OCI-LY7 (cell line): ENCODE results near the gene WNT5A. TPM values are rescaled to one million over a fixed set of nuclear protein-coding genes. Genes with fewer than 3 reads are reported as not detected.

ENCODE experiments used
- BruUV-seq: library from RNA; stranded (reverse); fragments of 400-500 nt; replicated peaks from 2 replicates; lab custom pipeline; 2021; lab: Mats Ljungman, UMichigan
- CTCF ChIA-PET: fragments of 300-600 bp; sonication (Branson Sonifier 250); formaldehyde crosslinking; loops from one replicate; lab custom pipeline; 2022; ENCODE audit warnings: antibody characterized with exemption; ENCODE audit not compliant: unreplicated experiment; lab: Charles Lee
- POLR2A ChIA-PET: fragments of 300-600 bp; sonication (Branson Sonifier 250); formaldehyde crosslinking; loops from one replicate; lab custom pipeline; 2022; ENCODE audit warnings: antibody characterized with exemption; lab: Charles Lee
- DNase-seq: peaks from one replicate; pipeline ENCODE4 v3.0.0-alpha.2; 2015; ENCODE audit warnings: low spot score
- H2AFZ ChIP-seq: fragments of 200-600 bp; sonication (generic), shearing (Covaris generic); 2 replicates; pipeline ENCODE4 v1.6.1; 2014; ENCODE audit warnings: mild to moderate bottlenecking, antibody characterized with exemption, low read length, moderate library complexity
- H3K27ac ChIP-seq: fragments of 200-600 bp; sonication (generic); 2 replicates; pipeline ENCODE4 v1.5.1; 2014; ENCODE audit warnings: mixed run types, low read depth, mild to moderate bottlenecking, moderate library complexity, low read length, inconsistent platforms; ENCODE audit not compliant: poor library complexity, severe bottlenecking
- H3K36me3 ChIP-seq: fragments of 200-600 bp; sonication (generic); 2 replicates; pipeline ENCODE4 v1.6.1; 2014; ENCODE audit warnings: mild to moderate bottlenecking, antibody characterized with exemption, low read length, moderate library complexity, mixed read lengths; ENCODE audit not compliant: insufficient read depth
- H3K4me1 ChIP-seq: fragments of 200-600 bp; sonication (generic); 2 replicates; pipeline ENCODE4 v1.5.1; 2014; ENCODE audit warnings: mild to moderate bottlenecking, low read length; ENCODE audit not compliant: insufficient read depth, poor library complexity, severe bottlenecking
- H3K4me2 ChIP-seq: fragments of 200-600 bp; sonication (generic); 2 replicates; pipeline ENCODE4 v1.6.1; 2014; ENCODE audit warnings: mild to moderate bottlenecking, low read length
- H3K4me3 ChIP-seq: fragments of 200-600 bp; sonication (generic); 2 replicates; pipeline ENCODE4 v1.5.1; 2014; ENCODE audit warnings: mild to moderate bottlenecking, low read depth, low read length; ENCODE audit not compliant: poor library complexity, severe bottlenecking
- H3K79me2 ChIP-seq: fragments of 200-600 bp; sonication (generic); 2 replicates; pipeline ENCODE4 v1.6.1; 2016; ENCODE audit warnings: low read depth, mild to moderate bottlenecking, low read length, moderate library complexity, mixed read lengths; ENCODE audit not compliant: insufficient read depth
- H3K9me2 ChIP-seq: fragments of 200-600 bp; sonication (generic); 2 replicates; pipeline ENCODE4 v1.6.1; 2016; ENCODE audit warnings: mild to moderate bottlenecking, low read length, mixed read lengths; ENCODE audit not compliant: insufficient read depth
- H3K9me3 ChIP-seq: fragments of 200-600 bp; sonication (generic); 2 replicates; pipeline ENCODE4 v1.6.1; 2014; ENCODE audit warnings: mild to moderate bottlenecking, mixed run types, low read length, mixed read lengths
- H4K20me1 ChIP-seq: fragments of 200-600 bp; sonication (generic); 2 replicates; pipeline ENCODE4 v1.6.1; 2014; ENCODE audit warnings: mild to moderate bottlenecking, antibody characterized with exemption, low read length, moderate library complexity, mixed read lengths; ENCODE audit not compliant: insufficient read depth
- CTCF ChIP-seq: fragments of 200-600 bp; sonication (generic); conservative IDR thresholded peaks from 2 replicates; pipeline ENCODE4 v1.5.1; 2014; ENCODE audit warnings: mild to moderate bottlenecking, antibody characterized with exemption, low read length, moderate library complexity, mixed read lengths
- EZH2phosphoT487 ChIP-seq: fragments of 200-600 bp; sonication (generic); IDR thresholded peaks from 2 replicates; pipeline ENCODE4 v1.6.1; 2018; ENCODE audit warnings: low read depth, borderline replicate concordance, mild to moderate bottlenecking, mixed run types, antibody characterized with exemption, low read length, moderate library complexity, mixed read lengths
- intact Hi-C: fragments of 100-400 bp; cut with micrococcal nuclease; formaldehyde crosslinking; loops from one replicate; pipeline ENCODE4 v1.10.0; 2022; ENCODE audit not compliant: unreplicated experiment
- total RNA-seq, 2 experiments: library from RNA; depleted of rRNA in 1 of 2; stranded (reverse); fragments of >200 nt in 1 of 2; shearing (Covaris generic) in 1 of 2; gene quantifications; 2 replicates each; pipeline ENCODE4 v1.2.3, GENCODE V29; 2014 to 2022

Gene WNT5A
- total RNA-seq, 2 experiments from 2014 or later = 4.6 to 18.1 TPM

DNA sequence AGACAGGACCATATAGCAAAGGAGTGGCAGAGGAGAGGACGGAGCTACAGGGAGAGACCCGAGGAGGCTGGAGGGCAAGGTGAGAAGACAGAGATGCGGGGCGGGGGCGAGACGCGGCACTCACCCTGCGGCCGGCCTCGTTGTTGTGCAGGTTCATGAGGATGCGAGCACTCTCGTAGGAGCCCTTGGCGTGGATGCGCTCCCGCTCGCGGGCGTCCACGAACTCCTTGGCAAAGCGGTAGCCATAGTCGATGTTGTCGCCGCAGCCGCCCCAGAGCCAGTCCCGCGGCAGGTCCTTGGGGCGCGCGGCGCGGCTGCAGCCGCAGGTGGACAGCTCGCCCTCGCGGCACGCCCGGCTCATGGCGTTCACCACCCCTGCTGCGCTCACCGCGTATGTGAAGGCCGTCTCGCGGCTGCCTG lies 12.9 kb downstream of the WNT5A start:
- CTCF ChIA-PET = interaction anchor here (0.6 kb wide), 1 partner anchor 788 kb away, joined by 3 read pairs; no protein-coding TSS in a partner anchor
- intact Hi-C loops = no loop called here

DNA sequence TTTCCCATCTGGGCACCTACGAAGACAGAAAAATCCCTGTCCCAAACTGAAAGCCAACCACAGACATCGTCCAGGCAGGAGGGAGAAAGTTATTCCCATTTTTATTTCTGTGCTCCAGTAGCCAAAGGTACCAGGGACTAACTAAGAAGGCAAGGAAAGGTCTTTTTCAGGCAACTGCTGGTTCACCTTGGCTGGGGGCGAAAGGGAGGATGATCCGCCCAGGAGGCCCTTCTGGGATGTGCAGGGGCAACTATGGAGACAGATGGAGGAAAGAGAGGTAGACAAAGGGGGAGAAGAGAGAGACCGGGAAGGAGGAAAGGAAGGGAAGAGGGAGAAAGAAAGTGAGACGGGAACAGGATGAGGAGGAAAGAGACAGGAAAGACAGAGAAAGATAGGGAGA lies 13.3 kb downstream of the WNT5A start:
- no peaks in the 10 kb centered on the region for H3K4me1 ChIP-seq
- no peaks in the 10 kb centered on the region for H4K20me1 ChIP-seq
- intact Hi-C loops = no loop called here
- POLR2A ChIA-PET = no interaction called here
- no peak overlapping the region for H2AFZ ChIP-seq
- peaks cover 24% of the 10 kb centered on the region; the same call in 1 of the 2 replicates for H3K36me3 ChIP-seq
- H3K27ac ChIP-seq = no peak overlapping the region
- no peak overlapping the region for H3K4me3 ChIP-seq
- CTCF ChIA-PET = interaction anchor here (0.6 kb wide), 1 partner anchor 789 kb away, joined by 3 read pairs; no protein-coding TSS in a partner anchor
- H3K4me2 ChIP-seq = no peak overlapping the region
- DNase-seq = no peak
- BruUV-seq = no TSS peak
- H3K9me3 ChIP-seq = no peaks in the 10 kb centered on the region
- H3K9me2 ChIP-seq = no peaks in the 10 kb centered on the region
- TF ChIP-seq EZH2phosphoT487 (no peak), CTCF (no peak)
- no peaks in the 10 kb centered on the region for H3K79me2 ChIP-seq

More for the DNA sequence above, 12.9 kb downstream of the WNT5A start:
- Histone ChIP-seq H3K4me3 (no peak overlapping the region), H3K4me1 (no peaks in the 10 kb centered on the region), H3K9me2 (no peaks in the 10 kb centered on the region), H2AFZ (no peak overlapping the region), H3K27ac (no peak overlapping the region), H3K79me2 (no peaks in the 10 kb centered on the region), H3K9me3 (no peaks in the 10 kb centered on the region), H4K20me1 (no peaks in the 10 kb centered on the region), H3K36me3 (peaks cover 29% of the 10 kb centered on the region; the same call in 1 of the 2 replicates), H3K4me2 (no peak overlapping the region)
- no TSS peak for BruUV-seq
- no peak for DNase-seq
- POLR2A ChIA-PET = no interaction called here
- TF ChIP-seq EZH2phosphoT487 = no peak

- BruUV-seq = no TSS peak
Measured at GRCh38 chr3:55471522-55472280, 15.4 kb downstream of the WNT5A start.

More at GRCh38 chr3:55471522-55472280, 15.4 kb downstream of the WNT5A start:
- TF ChIP-seq CTCF (no peak), EZH2phosphoT487 (no peak)
- Histone ChIP-seq H3K4me1 (no peaks in the 10 kb centered on the region), H3K79me2 (no peaks in the 10 kb centered on the region), H3K4me2 (no peak overlapping the region), H3K27ac (no peak overlapping the region), H4K20me1 (no peaks in the 10 kb centered on the region), H3K4me3 (no peak overlapping the region), H3K9me3 (no peaks in the 10 kb centered on the region), H3K9me2 (no peaks in the 10 kb centered on the region), H2AFZ (no peak overlapping the region), H3K36me3 (peaks cover 18% of the 10 kb centered on the region; the same call in 1 of the 2 replicates)
- intact Hi-C loops = no loop called here
- ChIA-PET CTCF (no interaction called here), POLR2A (no interaction called here)
- DNase-seq = no peak
